ENCODE measurements around the gene AMER3. TPM values are rescaled to one million over a fixed set of nuclear protein-coding genes. Genes with fewer than 3 reads are reported as not detected.
"Not testable (repeated sequence)": the region's sequence is repeated elsewhere in the genome, so short reads cannot be mapped to it uniquely, and the experiment has no call there.

The AMER3 gene, protein sequence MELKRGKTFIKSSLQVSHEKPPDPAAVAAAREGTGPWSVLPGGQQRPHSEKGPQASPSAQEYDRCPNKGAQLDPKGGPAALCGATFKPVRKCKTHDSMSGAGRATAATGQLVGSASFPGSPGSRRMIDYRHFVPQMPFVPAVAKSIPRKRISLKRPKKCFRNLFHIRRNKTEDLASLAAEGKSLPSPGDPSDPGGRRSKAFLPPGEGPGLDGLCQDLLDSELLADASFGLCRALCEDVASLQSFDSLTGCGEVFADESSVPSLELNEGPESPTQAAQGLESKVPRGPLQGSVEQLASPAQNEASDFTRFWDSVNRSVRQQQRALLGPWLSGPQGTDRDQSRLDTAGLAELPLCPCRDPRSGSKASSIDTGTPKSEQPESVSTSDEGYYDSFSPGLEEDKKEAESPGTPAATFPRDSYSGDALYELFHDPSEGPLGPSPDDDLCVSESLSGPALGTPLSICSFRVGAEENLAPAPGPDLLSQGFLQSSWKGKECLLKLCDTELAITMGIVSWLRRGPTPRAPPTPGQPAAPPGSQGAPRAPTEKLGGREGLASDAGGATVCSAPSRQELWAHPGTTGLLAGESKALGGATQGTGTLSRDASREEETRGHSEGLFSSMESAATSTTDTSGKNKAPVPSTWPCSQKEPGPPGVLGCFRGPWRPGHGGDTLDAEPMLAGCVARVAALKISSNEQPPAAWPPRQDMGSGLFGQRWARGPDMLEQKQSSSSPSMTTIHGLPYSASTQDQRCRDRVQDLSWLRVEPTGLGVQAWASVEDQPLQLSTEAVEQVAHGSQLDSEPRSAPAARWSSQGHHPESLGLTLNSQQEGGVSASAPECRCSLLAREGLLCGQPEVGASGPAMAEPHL
- not detected for polyA plus RNA-seq (2013, experiment 1 of 2; ENCODE audit: insufficient read length)
- 0.04 TPM for polyA plus RNA-seq (2013, experiment 2 of 2; ENCODE audit: insufficient read length)

DNA sequence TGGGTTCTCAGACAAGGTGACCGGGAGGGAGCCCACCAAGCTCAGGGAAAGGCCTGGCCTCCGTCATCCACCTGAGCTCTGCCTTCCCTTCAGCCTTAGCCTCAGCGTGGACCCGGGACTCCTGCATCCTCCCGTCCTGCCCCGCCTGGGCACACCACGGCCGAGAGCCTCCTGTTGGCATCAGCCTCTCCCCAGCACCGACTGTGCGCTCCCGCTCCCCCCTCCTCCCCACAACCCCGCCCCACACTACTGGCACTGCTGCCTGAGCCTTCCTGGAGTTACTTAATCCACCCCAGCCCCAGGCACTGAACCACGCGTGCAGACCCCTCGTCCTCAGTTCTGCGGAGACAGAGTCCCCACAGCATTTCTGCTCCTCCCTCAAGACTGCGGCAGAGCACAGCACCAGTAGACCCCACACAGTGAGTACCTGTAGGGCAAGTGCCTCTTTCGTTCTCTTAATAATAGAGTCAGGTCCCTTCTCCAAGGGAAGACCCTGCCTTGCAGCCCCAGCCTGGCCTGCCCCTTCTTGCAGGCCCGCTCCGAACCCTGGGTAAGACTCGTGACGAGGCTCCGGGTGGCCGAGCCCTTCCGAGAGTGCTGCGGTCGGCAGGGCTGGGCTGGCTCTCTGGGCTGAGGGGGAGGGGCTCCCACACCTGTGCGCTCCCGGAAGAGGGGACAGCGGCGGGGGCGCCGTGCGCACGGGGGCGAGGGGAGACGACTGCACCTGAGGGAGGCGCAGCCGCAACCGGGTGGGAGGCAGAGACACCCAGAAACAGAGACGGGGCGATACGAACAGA is at the start of gene AMER3:
Gene AMER3 (plus strand): TSS at position 285 of the 797 bp plus-strand sequence. CDS start 6,533 bp downstream, outside the sequence.
- DNase-seq = no peak

DNA sequence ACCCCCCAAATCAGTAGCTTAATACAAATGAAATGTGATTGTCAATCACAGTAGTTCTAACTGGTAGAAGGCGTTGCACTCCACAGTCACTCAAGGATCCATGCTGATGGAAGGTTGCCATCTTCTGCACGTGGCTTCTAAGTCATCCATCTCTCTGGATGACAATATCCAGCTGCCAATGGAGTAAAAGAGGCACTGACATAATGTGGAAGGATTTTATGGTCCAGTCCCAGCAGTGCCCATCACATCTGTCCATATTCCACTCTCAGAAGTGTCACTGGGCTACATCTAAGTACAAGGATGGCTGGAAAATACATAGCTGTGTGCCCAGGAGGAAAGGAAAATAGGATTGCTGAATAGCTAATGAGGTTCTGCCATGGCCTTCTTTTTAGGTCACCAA is 40.5 kb upstream of the AMER3 start:
- DNase-seq = not testable (repeated sequence)

DNA sequence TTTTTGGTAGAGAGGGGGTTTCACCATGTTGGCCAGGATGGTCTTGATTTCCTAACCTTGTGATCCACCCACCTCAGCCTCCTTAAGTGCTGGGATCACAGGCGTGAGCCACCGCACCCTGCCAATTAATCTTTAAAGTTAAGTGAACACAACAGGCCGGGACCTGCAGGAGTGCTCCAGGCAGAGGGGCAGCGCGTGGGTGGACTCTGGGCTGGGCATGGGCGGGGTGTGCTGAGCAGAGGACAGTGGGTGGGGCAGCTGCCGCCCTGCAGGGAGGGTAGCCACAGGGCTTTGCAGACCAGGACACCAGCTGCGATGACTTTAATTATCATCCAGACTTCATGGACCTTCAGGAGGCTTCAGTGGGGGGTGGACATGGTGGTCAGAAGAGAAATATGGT is 35.3 kb upstream of the AMER3 start:
- no peak for DNase-seq

DNA sequence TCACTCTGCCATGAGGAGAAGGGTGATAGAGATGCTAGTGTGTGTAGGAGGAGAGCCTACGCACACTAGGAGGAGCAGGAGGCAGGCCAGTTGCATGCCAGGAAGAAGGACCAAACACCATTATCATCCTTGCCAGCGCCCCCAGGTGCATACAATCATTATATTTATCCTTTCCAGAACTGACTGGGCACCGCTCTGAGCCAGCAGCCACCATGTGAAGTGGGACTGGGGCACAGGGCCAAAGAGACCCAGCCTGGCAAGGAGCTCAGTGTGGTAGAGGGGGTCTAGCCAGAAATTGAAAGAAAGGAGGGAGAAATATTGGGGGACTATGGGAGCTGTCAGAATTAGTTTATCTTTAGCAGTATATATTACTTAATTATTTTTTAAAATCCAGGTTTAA is 34.8 kb upstream of the AMER3 start:
- DNase-seq = no peak

DNA sequence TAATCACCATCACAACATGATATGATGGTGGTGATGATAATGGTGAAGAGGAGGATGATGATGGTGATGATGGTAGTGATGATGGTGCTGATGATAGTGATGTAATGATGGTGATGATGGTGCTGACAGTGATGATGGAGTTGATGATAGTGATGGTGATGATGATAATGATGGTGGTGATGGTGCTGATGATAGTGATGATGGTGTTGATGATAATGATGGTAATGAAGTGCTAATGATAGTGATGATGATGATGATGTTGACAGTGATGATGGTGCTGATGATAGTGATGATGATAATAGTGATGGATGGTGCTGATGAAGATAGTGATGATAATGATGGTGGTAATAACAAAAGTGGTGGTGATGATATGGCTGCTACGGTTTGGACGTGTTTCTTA is 30.9 kb upstream of the AMER3 start:
- no peak for DNase-seq

DNA sequence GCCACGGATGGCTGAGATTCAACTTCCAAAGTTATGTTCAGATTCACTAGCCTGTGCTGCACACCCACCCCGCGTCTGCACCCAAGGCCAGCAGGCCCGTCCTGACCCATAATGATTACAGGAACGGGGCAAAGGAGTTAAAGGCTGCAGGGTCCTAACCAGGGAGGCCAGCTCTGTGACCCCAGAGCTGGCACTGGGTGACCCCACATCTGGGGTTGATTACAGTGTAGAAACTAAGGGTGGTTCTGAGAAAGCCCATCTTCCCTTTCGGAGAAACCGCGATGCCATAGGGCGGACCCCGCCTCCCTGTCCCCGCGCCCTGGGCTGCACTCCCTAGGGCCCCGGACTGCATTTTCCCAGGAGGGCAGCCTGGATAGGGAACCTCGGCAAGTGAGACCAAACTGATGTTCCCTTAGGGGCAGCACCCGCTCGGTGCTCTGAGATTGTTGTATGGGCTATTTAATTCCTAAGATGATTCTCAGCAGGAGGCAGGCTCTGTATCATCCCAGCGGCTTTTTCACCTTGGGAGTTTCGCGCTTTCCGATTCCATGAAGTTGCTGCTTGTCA is 28.6 kb upstream of the AMER3 start:
- DNase-seq = no peak

DNA sequence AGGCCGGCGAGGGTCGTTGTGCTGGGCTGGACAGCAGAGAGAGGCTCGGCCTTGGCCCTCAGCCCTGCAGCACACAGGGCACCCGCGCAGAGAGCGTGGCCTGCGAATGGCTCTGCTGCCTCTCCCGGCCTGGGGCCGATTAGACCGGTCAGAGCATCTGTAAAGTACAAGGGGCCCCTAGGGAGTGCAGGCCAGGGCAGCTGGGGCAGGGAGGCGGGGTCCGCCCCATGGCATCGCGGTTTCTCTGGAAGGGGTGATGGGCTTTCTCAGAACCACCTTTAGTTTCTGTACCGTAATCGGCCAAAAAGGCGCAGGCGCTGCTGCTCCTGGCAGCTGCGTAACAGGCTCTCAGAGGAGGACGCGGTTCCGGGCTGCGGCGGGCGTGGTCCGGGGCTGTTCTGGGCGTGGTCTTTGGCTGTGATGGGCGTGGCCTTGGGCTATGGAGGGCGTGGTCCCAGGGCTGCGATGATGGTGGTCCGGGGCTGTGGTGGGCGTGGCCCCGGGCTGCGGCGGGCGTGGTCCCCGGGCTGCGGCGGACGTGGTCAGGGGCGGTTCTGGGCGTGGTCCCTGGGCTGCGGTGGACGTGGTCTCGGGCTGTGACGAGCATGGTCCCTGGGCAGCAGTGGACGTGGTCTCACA is 27.9 kb upstream of the AMER3 start:
- peak; percentile 70 for DNase-seq

DNA sequence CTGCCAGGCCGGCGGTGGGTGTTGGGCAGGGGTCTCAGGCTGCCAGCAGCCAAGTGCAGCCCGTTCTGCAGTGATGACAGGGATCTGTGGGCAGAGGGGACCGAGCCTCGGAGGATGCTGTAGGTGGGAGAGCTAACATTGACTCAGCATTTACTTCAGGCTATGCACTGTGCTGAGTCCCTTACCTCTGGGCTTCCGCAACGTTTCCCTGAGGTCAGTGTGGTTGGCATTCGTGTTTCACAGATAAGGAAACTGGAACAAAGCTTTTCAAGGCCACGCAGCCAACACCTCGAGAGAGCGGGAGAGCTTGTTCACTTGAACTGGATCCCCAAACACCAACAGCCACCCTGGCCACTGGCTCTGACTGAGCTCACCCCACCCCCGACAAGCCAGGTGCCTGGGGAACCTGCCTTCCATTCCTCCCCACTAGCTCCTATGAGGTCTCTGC is 27.3 kb upstream of the AMER3 start:
- no peak for DNase-seq

DNA sequence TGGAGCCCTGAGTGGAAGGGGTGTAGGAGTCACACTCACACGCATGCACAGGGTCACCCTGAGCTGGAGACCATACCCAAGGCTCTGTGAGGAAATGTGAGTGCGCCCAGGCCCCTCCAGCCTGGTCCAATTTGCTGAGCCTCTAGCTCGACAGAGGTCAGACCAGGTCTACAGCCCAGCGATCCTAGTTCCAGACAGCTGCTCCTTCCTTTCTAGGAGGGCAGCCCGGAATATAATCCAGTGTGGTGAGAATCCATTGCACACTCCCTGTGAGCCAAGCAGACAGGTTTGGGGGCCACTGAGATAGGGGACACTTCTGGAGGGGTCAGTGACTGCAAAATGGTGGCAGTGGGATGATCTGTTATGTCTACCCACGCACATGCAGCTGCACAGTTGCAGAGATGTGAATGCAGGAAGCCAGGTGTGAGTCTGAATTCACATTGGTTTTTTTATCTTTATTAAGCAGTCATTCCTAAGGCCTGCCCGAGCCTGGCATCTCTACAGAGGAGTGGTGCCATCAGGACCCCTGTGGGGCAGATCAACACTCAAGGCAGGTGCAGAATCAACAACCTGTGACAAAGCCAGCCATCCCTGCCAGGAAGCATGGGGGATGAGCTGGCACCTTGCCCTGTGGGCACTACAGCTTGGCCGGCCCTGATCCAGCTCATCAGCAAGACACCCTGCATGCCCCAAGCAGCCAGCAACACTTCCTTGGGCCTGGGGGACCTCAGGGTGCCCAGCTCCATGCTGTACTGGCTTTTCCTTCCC is 26.6 kb upstream of the AMER3 start, which contains the start of gene GPR148:
Gene GPR148 (plus strand): TSS at position 522 of the 768 bp plus-strand sequence. CDS start 82 bp downstream, at position 604.
- no peak for DNase-seq

DNA sequence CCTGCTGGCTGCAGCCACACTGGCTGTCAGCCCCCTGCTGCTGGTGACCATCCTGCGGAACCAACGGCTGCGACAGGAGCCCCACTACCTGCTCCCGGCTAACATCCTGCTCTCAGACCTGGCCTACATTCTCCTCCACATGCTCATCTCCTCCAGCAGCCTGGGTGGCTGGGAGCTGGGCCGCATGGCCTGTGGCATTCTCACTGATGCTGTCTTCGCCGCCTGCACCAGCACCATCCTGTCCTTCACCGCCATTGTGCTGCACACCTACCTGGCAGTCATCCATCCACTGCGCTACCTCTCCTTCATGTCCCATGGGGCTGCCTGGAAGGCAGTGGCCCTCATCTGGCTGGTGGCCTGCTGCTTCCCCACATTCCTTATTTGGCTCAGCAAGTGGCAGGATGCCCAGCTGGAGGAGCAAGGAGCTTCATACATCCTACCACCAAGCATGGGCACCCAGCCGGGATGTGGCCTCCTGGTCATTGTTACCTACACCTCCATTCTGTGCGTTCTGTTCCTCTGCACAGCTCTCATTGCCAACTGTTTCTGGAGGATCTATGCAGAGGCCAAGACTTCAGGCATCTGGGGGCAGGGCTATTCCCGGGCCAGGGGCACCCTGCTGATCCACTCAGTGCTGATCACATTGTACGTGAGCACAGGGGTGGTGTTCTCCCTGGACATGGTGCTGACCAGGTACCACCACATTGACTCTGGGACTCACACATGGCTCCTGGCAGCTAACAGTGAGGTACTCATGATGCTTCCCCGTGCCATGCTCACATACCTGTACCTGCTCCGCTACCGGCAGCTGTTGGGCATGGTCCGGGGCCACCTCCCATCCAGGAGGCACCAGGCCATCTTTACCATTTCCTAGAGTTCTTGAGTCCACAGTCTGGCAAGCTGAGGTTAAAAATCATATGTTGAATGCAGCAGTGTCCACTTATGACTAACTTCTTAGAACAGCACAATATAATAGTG is 25.7 kb upstream of the AMER3 start:
- DNase-seq = no peak

DNA sequence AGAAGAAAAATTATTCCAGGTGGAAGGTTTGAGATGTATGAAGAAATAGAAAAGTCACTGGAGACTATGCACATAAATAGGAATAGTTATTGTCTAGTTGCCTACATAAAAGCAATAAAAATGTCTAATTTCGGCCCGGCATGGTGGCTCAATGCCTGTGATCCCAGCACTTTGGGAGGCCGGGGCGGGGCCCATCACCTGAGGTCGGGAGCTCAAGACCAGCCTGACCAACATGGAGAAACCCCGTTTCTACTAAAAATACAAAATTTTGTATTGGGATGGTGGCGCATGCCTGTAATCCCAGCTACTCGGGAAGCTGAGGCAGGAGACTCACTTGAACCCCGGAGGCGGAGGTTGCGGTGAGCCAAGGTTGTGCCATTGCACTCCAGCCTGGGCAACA is 23.1 kb upstream of the AMER3 start:
- DNase-seq = not testable (repeated sequence)

DNA sequence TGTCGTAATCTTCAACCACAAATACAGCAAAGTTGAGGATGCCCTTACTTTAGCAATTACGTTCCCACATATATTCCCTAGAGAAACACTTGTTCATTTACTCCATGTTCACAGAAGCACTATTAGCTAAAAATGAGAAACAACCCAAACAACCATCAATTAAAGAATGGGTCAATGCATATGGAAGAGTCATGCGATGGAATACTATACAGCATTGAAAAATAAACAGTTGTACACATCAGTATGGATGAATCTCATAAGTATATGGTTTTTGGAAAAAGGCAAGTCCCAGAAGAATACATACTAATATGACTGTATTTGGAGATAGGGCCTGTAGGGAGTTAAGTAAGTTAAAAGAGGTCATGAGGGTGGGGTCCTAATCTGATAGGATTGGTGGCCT is 20.1 kb upstream of the AMER3 start:
- DNase-seq = no peak

DNA sequence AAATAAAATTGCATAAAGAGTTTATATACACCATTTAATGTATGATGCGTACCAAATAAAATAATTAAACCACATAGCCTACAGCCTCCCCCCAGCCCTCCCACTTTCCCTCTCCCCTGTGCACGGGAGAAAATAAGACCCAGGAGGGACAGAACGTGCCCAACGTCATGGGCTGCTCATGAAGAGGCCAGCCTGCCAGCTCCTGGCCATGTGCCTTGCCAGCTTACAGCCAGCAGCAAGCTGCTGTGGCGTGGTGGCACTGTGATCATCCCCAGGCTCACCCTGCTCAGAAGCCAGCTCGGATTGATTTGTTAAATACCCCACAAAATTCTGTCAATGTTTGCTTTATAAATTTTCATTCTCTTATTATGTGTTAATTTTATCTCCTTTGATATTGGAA is 18.9 kb upstream of the AMER3 start:
- no peak for DNase-seq

DNA sequence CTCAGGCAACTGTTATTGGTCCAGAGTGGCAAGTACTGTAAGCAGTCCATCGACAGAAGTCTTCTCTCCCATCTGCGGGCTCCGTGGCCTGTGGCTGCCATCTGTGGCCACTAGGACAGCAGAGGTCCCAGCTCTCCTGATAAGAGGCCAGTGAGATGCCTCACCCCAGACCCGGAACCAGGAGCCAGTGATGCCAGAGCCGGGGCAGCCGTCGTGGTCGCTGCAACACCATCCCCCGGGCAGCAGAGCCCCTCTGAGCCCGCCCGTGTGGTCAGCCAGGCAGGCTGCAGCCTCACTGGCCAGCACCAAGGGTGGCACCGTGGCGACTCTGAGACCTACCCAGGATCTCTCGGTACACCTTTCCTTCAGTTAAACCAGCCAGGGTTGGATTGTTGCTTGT is 17.7 kb upstream of the AMER3 start:
- DNase-seq = no peak

DNA sequence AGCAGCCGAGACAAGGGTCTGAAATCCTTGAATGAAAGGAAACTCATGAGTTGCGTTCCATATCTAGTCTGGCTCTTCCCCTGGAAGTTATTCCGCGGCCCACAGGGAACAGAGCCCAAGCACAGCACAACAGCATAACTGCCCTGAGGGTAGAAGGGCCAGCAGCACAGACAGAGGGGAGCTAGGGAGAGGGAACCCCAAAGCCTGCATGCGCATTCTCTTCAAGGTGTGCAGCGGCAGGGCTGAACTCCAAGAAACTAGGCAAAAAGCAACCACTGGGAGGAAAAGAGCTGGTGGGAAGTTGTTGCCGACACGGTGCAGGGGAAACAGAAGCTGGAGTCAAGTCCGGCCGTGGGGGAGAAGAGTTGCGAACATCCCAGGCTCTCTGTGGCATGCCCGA is 14.7 kb upstream of the AMER3 start:
- DNase-seq = no peak

DNA sequence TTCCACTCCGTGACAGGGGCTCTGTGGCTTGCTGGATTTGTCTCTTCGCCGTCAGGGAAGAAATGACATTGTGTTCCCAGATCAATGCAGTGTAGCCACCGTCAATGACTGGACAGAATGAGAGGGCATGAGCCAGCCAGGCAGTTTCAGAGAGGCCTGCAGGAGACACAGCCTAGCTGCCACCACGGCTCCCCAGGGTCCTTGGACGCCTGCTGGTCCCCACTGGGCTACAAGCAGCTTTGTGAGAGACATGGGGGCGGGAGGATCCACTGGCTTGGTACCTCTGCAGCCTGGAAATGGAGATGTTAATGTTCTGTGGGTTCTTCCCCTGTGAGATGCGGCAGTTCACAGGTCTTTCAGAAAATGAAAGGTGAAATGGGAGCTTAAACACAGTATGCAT is 12.1 kb upstream of the AMER3 start:
- DNase-seq = no peak

DNA sequence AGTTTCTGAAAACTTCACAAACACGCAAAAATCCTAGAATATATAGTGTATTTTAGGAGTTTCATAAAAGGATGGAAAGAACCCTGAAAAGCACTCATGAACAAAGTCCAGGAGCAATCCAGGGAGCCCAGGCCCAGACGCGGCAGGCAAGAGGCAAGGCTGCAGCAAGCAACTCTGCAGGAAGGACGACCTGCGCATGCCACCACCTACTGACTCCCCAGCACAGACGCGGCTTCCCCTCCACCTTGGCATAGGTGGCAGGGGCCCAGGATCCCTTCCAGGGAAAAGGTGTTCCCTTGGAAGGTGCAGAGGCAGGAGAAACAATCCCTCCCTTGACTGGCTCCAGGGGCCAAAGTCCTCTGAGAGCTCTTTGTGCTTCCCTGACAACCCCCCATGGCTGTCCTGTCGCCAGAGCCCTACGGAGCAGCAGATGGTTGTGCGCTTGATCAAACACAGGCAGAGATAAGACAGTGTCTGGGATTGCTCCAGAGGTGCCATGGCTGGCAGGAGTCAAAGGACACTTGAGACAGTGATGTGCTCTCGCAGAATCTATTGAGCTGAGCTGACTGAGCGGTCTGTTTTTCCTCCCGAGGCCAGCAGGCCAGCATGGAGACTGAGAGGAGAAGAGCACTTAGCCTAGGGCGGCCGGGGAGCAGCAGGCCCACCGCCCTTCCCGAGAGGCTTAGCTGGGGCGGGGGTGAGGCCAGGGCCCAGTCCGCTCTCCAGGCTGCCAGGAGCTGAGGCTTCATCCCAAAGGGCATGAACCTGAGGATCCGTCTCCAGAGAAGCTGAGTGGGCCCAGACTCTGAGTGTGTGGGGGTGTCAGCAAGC is 10.8 kb upstream of the AMER3 start:
- no peak for DNase-seq

DNA sequence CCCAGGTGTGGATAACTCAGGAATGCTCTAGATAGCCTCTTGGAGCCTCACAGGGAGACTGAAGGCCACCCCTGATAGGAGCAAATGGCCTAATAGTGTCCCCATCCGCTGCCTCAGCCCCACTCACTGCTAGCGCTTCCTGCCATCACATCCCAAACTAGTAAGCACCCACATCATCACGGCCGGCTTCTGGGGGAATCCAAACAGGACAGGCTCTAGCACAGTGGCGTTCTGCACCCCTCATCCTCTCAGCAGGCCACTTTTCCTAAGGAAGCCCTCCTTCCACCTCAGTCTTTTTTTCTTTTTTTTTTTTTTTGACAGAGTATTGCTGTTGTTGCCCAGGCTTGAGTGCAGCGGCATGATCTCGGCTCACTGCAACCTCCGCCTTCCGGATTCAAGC is 6.3 kb upstream of the AMER3 start:
- no peak for DNase-seq

DNA sequence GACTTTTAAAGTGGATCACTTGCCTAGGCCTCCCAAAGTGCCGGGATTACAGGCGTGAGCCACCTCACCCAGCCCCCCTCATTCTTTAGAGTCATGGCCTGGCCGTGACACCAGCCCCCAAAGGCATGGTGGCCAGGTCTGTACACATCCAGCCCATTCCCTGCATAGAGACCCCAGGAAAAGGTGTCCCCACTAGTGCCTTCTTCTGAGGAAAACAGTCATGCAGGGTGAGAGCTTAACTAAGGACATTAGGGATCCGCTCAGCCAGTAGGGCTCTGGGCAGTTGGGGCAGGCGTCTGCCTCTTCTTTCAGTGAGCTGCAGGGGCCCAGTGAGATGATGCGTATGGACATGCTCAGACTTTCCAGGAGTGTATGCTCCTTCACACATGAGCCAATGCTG is 5.7 kb upstream of the AMER3 start:
- DNase-seq = no peak

All from fibroblast of skin of scalp (primary cell).